Stimulated activated CD4-positive, alpha-beta T cell treated with anti-CD3 and anti-CD28 coated beads, Interleukin-4, amount 100 ng/mL, for 1 hour (primary cell): ENCODE results near the gene LIX1.

Experiments used
- DNase-seq: peaks from one replicate; pipeline ENCODE4 v3.0.0-alpha.2; 2020

The LIX1 gene

GRCh38 chr5:97071993-97072392 is 70.4 kb downstream of the LIX1 start:
- DNase-seq: no peak

GRCh38 chr5:97071101-97071500 is 71.3 kb downstream of the LIX1 start:
- DNase-seq: no peak

- DNase-seq: no peak
These were observed 72.2 kb downstream of the LIX1 start for GRCh38 chr5:97070234-97070633.

GRCh38 chr5:97067296-97067850 is 75.0 kb downstream of the LIX1 start:
- DNase-seq: no peak

GRCh38 chr5:97065475-97065874 is 76.9 kb downstream of the LIX1 start:
- DNase-seq: no peak

- DNase-seq: no peak
These were observed 79.2 kb downstream of the LIX1 start for GRCh38 chr5:97063251-97063650.

- DNase-seq: no peak
These were observed 80.4 kb downstream of the LIX1 start for GRCh38 chr5:97062046-97062445.

GRCh38 chr5:97056263-97056662 is 86.1 kb downstream of the LIX1 start:
- no peak for DNase-seq

- no peak for DNase-seq
These were observed 93.2 kb downstream of the LIX1 start for GRCh38 chr5:97049175-97049574.

- no peak for DNase-seq
These were observed 95.3 kb downstream of the LIX1 start for GRCh38 chr5:97047076-97047475.

- no peak for DNase-seq
These were observed 96.0 kb downstream of the LIX1 start for GRCh38 chr5:97046270-97046982.

GRCh38 chr5:97044052-97044451 is 98.4 kb downstream of the LIX1 start:
- no peak for DNase-seq

- DNase-seq: no peak
These were observed 98.9 kb downstream of the LIX1 start for GRCh38 chr5:97043511-97043910.

GRCh38 chr5:97042996-97043395 is 99.4 kb downstream of the LIX1 start:
- DNase-seq: no peak
